GM18499 (cell line): ENCODE data around the gene EXOC2.

Source experiments
- ATAC-seq: cut with Tn5 transposase; IDR thresholded peaks from one replicate; pipeline ENCODE4 v1.9.1; 2021; ENCODE audit warnings: moderate number of reproducible peaks; ENCODE audit not compliant: insufficient read depth, unreplicated experiment

Gene EXOC2

GRCh38 chr6:506920-507622 is 185.9 kb downstream of the EXOC2 start:
- ATAC-seq = no peak

GRCh38 chr6:506508-506907 is 186.4 kb downstream of the EXOC2 start:
- ATAC-seq = no peak

- no peak for ATAC-seq
Measured at GRCh38 chr6:505374-505773, 187.6 kb downstream of the EXOC2 start.

GRCh38 chr6:504446-504980 is 188.4 kb downstream of the EXOC2 start:
- ATAC-seq = no peak

GRCh38 chr6:503610-504362 is 189.2 kb downstream of the EXOC2 start:
- no peak for ATAC-seq

- ATAC-seq = no peak
Measured at GRCh38 chr6:502761-503160, 190.2 kb downstream of the EXOC2 start.

GRCh38 chr6:501891-502601 is 190.9 kb downstream of the EXOC2 start:
- ATAC-seq = no peak

GRCh38 chr6:499617-500016 is 193.3 kb downstream of the EXOC2 start:
- no peak for ATAC-seq

- peak; percentile 35 for ATAC-seq
Measured at GRCh38 chr6:498795-499231, 194.1 kb downstream of the EXOC2 start.

- no peak for ATAC-seq
Measured at GRCh38 chr6:497258-497657, 195.7 kb downstream of the EXOC2 start.

- no peak for ATAC-seq
Measured at GRCh38 chr6:496649-497048, 196.3 kb downstream of the EXOC2 start.

- no peak for ATAC-seq
Measured at GRCh38 chr6:494394-494793, 198.5 kb downstream of the EXOC2 start.

GRCh38 chr6:493840-494239 is 199.1 kb downstream of the EXOC2 start:
- ATAC-seq = no peak

GRCh38 chr6:492816-493414 is 200.0 kb downstream of the EXOC2 start:
- ATAC-seq = no peak

- no peak for ATAC-seq
Measured at GRCh38 chr6:492178-492577, 200.8 kb downstream of the EXOC2 start.

- no peak for ATAC-seq
Measured at GRCh38 chr6:491233-491632, 201.7 kb downstream of the EXOC2 start.

- ATAC-seq = no peak
Measured at GRCh38 chr6:490251-491037, 202.5 kb downstream of the EXOC2 start.

- ATAC-seq = no peak
Measured at GRCh38 chr6:489762-490161, 203.2 kb downstream of the EXOC2 start.

- ATAC-seq = no peak
Measured at GRCh38 chr6:489001-489400, 203.9 kb downstream of the EXOC2 start.

GRCh38 chr6:487956-488355 is 205.0 kb downstream of the EXOC2 start:
- ATAC-seq = no peak
